EH (cell line): ENCODE measurements around the gene GMIP.
"Not testable (repeated sequence)": the region's sequence is repeated elsewhere in the genome, so short reads cannot be mapped to it uniquely, and the experiment has no call there.

Experiments used
- DNase-seq: peaks from one replicate; pipeline ENCODE4 v3.0.0-alpha.2; 2015; ENCODE audit warnings: low read depth

GMIP gene

GRCh38 chr19:19606021-19606420 is 37.4 kb downstream of the GMIP start:
- DNase-seq = no peak

GRCh38 chr19:19602713-19603324 is 40.6 kb downstream of the GMIP start:
- DNase-seq = no peak

GRCh38 chr19:19602136-19602712 is 41.2 kb downstream of the GMIP start:
- no peak for DNase-seq

GRCh38 chr19:19600793-19601330 is 42.6 kb downstream of the GMIP start:
- DNase-seq = no peak

- not testable (repeated sequence) for DNase-seq
These were observed 44.6 kb downstream of the GMIP start for GRCh38 chr19:19598728-19599451.

GRCh38 chr19:19597809-19598306 is 45.6 kb downstream of the GMIP start:
- DNase-seq = no peak

- peak; percentile 60 for DNase-seq
These were observed 48.2 kb downstream of the GMIP start for GRCh38 chr19:19595171-19595701.

GRCh38 chr19:19594381-19594780 is 49.1 kb downstream of the GMIP start:
- DNase-seq = no peak

GRCh38 chr19:19592690-19593089 is 50.8 kb downstream of the GMIP start:
- no peak for DNase-seq

- DNase-seq = peak; percentile 99
These were observed 52.2 kb downstream of the GMIP start for GRCh38 chr19:19591133-19591825.

- peak; percentile 22 for DNase-seq
These were observed 54.9 kb downstream of the GMIP start for GRCh38 chr19:19588546-19588945.

- no peak for DNase-seq
These were observed 55.7 kb downstream of the GMIP start for GRCh38 chr19:19587771-19588170.

GRCh38 chr19:19584356-19584755 is 59.1 kb downstream of the GMIP start:
- no peak for DNase-seq

GRCh38 chr19:19582471-19582870 is 61.0 kb downstream of the GMIP start:
- DNase-seq = no peak

GRCh38 chr19:19581391-19581790 is 62.1 kb downstream of the GMIP start:
- DNase-seq = no peak

- no peak for DNase-seq
These were observed 63.0 kb downstream of the GMIP start for GRCh38 chr19:19580418-19580817.

GRCh38 chr19:19579533-19580361 is 63.7 kb downstream of the GMIP start:
- DNase-seq = no peak
